GM19351 (cell line): ENCODE measurements around the gene SLC10A7.

Experiments
- ATAC-seq: cut with Tn5 transposase; IDR thresholded peaks from one replicate; pipeline ENCODE4 v1.9.1; 2021; ENCODE audit warnings: mild to moderate bottlenecking, moderate library complexity; ENCODE audit not compliant: unreplicated experiment

SLC10A7 gene

DNA sequence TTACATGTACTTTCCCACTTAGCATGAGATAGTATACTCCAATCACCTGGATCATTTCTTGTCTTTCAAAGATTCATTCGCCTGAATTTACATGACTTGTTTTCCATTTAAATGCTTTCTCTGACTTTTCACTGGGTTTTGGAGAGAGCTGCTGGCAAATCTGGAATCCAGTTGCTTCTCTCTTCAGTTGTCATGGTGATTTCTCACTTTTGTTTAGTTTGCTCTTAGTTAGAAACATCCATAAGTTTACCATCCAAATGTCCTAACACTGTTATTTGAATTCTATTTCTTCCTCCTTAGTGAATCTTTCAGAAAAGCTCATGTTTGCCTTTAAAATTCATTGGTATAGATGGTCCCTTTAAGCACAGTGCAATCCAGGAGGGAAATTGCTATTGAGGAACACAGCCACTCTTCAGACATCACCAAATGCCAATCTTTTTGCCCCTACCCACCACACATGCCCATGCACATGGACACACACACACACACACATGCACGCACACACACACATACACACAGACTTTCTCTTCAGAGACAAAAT lies 255.7 kb downstream of the SLC10A7 start:
- ATAC-seq: no peak

DNA sequence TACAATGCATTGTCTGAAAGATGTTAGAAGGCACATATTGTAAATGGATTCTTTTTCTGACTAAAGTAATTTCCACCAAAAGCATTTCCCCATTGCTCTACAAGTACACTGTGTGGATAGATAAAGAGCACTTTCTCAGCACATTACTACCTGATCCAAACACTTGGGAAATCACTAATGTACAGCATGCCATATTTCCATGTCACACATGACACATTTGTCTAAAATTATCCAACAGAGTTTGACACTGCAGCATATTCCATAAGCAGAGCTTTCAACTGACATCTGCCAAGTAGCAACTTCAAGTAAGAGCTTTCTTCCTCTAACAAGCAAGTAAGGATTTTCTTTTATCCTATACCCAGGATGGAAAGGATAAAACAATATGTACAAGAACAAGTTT lies 257.9 kb downstream of the SLC10A7 start:
- no peak for ATAC-seq

DNA sequence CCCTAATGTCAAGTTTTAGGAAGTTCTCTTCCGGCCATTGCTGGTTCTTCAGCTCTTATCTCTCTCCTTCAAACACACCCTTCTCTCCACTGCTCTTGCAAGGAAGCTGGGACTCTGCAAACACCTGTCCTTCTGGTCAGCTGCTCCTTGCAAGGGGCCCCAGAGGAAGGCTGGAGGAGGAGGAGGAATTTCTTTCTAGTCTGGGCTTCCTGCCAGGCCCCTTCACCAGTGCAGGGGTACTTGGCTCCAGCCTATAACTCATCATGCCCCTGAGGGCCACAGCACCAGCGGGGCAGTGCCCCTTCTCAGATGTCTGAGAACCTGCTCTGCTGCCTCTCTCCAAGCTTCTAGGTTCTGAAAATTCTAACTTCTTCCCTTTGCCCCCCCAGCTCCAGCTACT lies 260.7 kb downstream of the SLC10A7 start:
- ATAC-seq: no peak

DNA sequence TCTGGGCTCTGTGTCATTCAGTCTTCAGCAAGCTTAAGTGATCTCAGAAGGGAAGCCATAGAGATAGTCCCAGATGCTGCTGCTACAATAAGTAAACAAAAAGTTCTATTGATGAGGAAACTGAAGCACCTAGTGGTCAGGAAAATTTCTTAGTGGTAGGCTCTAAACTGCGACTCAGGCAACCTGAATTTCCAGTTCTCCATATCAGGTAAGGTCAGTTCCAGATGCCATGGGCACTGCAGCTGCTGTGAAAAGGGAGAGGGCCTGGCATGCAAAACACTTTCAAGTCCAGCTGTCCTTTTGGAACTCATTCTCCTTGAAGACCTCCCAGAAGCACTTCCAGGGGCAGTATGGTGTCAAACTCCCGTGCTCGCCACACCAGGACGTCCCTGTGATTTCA lies 261.2 kb downstream of the SLC10A7 start:
- ATAC-seq: no peak

DNA sequence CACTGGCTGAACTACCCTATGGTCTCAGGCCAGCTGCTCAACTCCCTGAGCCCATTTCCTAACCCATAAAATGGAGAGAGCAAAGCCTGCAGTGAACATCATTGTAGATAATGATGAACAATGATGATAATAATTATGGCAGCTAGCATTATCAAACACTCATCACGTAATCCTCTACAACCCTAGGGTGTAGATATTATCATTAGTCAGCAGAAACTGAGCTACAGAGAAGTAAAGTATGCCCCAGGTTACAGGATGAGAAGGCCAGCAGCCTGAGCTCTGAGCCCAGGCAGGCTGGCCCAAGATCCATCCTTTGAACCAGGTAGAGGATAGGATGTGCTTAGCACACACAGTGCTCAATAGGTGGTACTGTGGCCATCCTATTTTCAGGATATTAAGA lies 264.2 kb downstream of the SLC10A7 start:
- no peak for ATAC-seq

DNA sequence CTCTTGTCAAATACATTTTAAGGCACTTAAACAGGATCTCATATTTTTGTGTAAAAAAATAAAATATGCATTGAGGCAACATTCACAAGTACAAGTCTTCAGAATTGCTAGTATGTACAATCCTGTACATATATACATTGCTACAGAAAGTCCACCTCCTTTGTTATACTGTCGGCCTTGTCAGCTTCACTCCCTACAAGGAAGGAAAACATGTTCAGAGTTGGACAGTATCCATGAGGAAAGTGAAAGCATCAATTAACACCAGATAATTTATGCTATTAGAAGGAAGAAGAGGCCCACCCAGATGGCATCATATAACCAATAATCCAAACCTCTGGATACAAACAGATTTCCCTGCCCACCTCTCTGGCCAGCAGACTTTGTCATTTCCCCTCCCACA lies 265.4 kb downstream of the SLC10A7 start:
- ATAC-seq: no peak

DNA sequence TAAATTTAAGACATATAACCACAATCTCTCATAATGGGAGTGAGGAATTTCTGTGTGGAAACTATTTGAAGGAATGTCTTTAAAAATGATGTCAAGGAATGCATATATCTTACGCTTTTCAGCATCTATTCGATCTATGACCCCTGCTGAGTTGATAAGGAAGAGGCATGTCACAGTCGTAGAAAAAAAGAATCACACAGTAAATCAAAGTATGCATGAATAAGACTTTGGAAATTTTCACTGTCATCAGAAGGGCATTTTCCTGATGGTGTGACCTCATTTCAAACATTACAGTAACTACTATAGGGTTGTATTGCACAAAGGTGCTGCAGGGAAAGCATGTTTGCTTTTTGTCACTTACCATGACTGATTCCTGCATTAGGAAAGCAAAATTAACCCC lies 265.9 kb downstream of the SLC10A7 start:
- ATAC-seq: no peak

DNA sequence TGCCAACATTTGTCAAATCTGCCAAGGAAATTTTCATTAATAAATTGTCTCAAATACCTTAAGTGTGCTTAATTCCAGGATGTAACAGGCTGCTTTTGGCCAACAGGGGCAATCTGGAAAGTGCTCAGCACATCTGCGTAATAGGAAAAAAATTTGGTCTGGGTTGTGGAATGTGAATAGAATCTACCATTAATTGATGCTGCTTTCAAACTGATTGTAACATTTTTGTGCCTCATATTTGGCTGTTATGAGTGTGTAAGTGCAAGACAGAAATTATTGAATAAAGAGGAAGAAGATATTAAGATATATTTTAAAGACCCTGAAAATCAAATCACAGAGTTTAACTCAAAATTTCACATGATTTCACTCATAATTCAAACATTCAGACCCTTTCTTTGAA lies 266.3 kb downstream of the SLC10A7 start:
- no peak for ATAC-seq

DNA sequence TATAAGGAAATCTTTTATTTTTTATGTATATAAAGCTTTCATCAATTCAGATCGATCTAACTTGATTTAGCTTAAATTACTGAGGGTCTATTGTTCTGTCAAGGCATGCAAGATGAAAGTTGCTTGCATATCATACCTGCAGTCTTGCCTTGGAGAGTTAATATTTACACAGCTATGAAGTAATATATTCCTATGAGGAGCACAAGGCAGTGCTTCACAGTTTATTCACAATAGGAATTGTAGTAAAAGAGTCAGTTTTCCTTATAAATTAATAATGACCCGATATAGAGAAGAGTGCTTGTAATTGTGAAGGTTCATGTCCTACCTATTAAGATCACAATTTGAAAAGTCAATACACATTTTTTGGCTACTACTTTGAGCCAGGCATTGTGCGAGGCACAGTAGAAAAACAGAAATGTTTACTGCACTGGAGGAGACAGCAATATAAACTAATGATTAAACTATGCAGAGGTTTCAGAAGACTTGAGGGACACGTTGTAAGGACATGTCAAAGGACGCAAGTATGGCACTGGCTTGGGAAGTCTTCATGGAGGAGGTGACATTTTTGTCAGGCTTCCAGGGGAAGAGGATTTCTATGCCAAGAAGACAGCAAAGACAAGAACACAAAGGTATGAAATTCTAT lies 268.6 kb downstream of the SLC10A7 start:
- ATAC-seq: no peak

DNA sequence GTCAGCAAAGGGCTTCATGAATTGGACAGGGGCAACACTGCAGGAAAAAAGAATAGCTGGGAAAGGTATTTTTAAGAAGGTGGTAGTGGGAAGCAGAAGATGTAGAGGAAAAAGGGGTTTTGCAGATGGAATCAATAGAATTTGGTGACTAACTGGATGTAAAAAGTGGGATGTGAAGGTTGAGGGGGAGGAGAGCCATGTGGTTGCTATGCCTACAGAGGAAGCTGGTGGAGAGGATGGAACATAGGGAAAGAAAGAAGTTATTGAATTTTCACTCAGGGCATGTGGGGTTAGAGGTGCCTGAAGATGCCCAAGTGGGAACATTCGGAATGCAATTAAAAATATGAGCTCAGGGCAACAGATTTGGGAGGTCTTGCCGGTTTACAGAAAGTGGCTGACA lies 274.4 kb downstream of the SLC10A7 start:
- ATAC-seq: no peak

DNA sequence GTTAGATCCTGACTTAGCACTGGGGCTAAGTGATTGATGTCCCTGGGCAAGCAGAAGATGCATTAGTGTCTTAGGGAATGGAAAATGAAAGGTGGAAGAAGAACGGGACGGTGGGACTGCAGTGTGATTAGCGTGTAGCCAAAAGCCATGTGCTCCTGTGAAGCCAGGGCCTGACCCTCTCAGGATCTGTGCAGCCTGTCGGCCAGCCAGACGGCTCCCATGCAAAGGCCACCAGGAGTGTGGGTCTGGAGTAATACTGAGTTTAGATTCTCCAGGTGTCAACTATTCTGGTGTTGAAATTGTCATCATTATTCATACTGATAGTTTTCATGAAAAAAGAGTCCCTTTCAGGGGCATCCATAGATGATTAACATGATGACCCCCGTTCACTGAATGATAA lies 275.4 kb downstream of the SLC10A7 start:
- no peak for ATAC-seq

DNA sequence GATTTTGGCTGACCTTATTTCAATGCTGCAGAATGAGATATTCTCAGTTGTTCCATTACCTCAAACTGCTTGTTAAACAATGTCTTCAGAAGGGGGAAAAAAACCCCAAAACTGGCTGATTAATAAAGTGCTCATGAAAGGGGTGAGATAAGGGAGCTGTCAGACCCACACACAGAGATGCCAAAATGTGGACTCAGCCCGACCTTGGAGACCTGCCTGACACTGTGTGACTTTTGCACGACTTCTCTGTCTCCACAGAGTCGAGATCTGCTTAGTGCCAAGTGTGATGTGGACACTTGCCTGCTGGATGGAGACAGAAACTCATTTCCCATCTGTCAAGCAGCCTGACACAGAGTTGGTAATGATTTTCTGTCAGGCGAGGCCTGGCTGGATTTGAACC lies 275.9 kb downstream of the SLC10A7 start:
- no peak for ATAC-seq

DNA sequence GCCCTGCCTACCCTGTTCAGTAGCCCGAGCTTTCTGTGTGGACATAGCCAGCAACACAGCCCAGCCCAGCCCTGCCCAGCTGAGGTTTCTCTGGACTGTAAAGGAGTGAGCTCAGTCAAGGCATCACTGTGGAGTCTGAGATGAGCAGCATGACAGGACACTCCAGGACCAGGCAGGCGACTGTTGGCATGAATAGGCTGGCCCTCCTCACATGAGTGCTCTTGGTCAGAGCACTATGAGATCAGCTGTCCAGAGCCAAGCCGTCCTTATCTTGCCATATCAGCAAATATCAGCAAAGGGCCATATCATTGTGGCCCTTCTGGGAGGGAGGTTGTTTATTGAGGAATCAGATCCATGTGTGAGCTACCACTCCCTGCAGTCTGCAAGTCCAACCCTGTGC lies 276.5 kb downstream of the SLC10A7 start:
- ATAC-seq: no peak

DNA sequence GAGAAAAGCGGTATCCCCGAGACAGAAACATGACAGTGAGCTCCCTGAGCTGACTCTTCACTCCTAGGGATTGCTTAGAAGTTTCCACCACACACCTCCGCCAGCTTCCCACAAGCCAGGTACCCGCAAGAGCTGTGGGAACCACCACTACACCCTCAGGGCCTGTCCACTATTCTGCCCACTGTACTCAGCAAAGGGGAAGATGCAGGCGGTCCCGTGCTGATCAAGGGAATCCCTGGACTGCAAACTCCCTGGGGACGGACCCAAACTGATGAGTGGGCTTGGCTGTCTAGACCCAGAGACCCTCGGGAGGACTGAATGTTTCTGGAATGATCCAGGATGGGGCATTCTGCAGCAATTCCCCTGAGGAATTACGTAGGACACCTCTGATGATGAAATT lies 277.2 kb downstream of the SLC10A7 start:
- no peak for ATAC-seq

DNA sequence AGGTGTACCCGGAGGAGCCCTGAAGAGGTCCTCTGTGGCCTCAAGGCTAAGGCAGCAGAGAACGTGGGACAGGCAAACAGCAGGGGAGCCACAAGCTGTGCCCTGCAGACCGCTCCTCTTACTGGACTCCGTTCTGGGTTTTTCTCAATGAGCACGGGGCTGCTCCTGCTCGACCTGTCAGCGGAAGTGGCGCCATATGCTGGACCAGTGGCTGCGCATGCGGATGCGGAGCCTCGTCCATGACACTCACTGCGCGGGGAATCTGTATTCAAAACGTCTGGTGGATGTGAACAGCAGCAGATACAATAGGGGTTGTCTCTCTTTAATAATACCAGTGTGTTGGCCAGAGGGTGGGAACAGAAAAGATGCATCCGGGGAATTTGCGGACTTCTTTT lies 277.9 kb downstream of the SLC10A7 start:
- no peak for ATAC-seq

DNA sequence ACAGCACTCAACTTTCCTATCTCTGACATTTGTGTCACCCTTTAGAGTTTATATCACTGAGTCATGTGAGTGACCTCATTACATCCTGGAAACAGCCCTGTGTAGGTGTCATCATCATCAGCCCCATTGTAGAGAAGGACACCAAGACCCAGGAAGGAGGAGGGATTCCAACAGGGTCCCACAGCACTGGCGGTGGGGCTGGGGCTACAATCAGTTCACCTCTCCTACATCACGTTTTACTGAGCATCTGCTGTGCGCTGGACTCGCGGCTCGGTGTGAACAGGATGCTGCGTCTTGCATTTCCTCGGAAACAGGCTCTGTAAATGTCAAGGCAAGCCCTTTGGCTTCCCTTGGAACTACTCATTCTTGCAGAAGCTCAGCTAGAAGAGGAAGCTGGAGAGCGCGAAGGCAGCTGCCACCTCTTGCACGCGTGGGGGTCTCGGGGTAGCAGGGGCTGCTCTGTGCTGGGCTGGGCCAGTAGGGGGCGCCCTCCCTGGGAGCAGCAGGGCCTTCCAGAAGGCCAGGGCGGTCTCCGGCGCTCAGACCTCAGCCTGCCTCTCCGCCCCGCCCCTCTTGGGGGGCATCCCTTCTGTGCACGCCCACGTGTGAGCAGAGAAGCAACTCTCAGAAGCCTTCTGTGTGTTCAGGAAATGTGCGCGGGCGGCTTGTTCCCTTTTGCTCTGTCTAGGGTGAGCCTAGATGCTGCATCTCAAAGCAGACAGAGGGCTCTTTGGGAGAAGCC lies 278.4 kb downstream of the SLC10A7 start:
- ATAC-seq: peak; percentile 84

DNA sequence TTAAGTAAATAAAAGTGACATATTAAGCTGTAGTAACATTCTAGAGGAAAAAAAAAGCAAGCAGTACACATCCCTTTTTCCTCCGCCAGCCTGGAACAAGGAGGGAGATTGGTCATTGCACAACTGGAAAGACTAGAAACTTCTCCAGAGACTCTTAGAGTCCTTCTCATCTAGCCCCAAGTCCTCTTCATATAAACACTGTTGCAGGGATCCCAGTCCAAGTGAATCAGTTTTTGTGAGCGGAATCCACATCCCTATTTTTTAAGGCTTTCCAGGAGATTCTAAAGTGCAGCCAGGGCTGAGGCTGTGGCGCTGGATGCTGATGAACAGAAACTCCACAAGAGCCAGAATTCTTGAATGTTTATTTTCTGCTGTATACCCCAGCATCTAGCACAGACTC lies 283.6 kb downstream of the SLC10A7 start:
- no peak for ATAC-seq

DNA sequence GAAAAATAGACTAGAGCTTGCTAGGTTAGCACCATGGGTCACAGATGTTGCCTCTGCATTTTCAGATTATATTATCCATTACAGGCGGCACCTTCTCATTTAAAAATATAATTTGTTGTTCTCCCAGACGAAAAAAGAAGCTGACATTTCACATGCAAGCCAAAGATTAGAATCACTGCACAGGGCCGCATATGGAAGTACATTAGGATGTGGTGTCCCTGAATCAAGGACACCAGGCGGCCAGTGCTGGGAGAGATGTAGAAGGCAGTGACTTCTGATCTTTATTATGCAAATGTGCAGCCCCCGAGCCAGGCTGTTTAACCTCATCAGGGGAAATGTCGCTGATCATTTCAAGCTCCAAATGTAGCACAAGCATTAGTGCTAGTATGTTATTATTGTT lies 284.6 kb downstream of the SLC10A7 start:
- no peak for ATAC-seq

DNA sequence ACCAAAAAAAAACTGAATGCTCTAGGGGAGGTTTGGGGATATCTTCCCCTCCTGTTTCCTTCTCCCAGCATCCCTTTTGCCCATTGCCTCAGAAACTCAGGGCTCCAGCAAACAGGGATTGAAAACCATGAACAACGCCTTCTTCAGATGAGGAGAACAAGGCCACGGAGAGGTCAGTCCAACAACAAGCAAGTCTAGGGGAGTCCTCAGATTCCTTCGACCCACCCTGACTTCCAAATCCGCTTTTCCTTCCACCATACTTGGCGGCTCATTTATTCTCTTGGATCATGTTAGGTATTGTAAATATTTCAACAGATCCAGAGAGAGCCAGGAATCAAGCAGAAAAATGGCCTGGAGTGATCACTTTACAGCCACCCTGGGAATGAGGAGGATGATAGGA lies 285.5 kb downstream of the SLC10A7 start:
- ATAC-seq: no peak

DNA sequence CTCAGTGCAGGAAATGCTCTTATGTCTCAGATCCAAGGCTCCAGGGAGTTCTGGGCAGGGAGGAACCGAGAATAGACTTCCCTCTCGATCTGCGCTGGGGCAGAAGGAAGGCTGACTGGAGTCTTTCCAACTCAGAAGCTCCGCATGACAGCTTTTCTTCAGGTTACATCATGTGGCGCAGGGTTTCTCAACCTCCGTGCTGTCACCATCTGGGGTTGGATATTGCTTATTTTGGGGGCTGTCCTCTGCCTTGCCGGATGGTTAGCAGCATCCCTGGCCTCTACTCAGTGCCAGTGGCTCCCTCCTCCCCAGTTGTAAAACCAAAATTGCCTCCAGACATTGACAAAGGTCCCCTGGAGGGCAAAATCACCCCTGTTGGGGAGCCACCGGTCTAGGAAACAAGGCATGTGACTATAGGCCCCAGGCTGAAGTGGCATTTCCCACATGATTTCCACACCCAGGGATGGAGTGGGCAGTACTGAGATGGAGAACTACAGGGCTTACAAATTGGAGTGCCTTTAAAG lies 286.0 kb downstream of the SLC10A7 start:
- no peak for ATAC-seq

DNA sequence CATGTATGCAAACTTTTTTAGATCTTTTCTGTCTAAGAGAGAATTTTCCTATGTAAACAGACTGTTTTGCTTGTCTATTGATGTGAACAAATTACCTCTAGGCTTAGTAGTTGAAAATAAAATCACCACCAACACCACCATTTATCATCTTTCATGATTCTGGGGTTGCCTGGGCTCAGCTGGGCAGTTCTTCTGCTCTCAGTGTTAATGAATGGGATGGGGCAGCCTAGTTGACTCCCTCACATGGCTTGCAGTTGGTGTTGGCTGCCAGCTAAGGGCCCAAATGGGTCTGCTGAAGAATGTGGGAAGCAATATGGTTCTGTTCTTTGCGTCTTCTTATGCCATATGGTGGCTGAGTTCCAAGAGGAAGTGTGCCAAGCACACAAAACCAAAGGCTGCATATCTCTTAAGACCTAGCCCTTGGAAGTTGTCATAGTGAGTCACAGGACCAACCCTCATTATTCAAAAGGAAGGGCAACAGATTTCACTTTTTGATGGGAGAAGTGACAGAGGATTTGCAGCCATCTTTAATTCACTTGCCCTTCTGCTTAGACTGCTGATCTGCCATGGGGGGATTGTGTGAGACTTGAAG lies 289.5 kb downstream of the SLC10A7 start:
- ATAC-seq: no peak

DNA sequence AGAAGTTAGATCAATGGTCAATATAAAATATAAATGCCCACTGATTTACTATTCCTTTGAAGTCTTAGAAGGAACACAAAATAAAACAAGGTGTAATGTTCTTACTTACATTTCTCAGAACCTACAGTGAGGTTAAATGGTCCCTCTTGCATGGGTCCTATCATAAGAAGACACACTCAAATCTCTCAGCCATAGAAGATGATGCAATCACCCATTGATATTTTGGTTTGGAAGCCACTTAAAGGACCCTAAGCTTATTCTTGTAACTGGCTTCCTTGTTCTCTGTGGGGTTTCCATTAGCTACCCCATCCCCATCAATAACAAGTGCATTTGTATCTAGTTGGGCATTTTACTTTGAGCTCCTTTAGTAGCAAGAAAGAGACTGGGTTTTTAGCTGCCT lies 292.3 kb downstream of the SLC10A7 start:
- ATAC-seq: no peak
